Uterus (tissue), 4 donors: ENCODE data around the gene PARP1. TPM values are rescaled to one million over a fixed set of nuclear protein-coding genes. Genes with fewer than 3 reads are reported as not detected.

Experiments used
- DNase-seq, 2 donors: peaks; one replicate each; pipeline ENCODE4 v3.0.0-alpha.2; 2019 to 2020
- H3K27ac ChIP-seq, 2 donors: fragments of 200-600 bp; sonication (generic); 1 replicate in 1 of 2; 2 replicates in 1 of 2; pipeline ENCODE4 v1.5.1; 2016 to 2018
- H3K27me3 ChIP-seq, 2 donors: fragments of 200-600 bp; sonication (generic); one replicate each; pipeline ENCODE4 v1.5.1; 2018 to 2019; ENCODE audit warnings: control low read depth in 1 of 2
- H3K36me3 ChIP-seq, 2 donors: fragments of 200-600 bp; sonication (generic); one replicate each; pipeline ENCODE4 v1.5.1; 2019; ENCODE audit warnings: control low read depth in 1 of 2
- H3K4me1 ChIP-seq, 2 donors: fragments of 200-600 bp; sonication (generic); one replicate each; pipeline ENCODE4 v1.5.1; 2018 to 2019; ENCODE audit warnings: control low read depth in 1 of 2
- H3K4me3 ChIP-seq, 2 donors: fragments of 200-600 bp; sonication (generic); 1 replicate in 1 of 2; 2 replicates in 1 of 2; pipeline ENCODE4 v1.5.1; 2018 to 2019; ENCODE audit warnings: mild to moderate bottlenecking in 1 of 2
- H3K9me3 ChIP-seq, 2 donors: fragments of 200-600 bp; sonication (generic); one replicate each; pipeline ENCODE4 v1.5.1; 2019; ENCODE audit warnings: control low read depth in 1 of 2
- POLR2A ChIP-seq, 2 donors: fragments of 450-650 bp; IDR thresholded peaks; one replicate each; pipeline ENCODE4 v1.6.1; 2016; ENCODE audit warnings: antibody characterized with exemption in 2 of 2, mild to moderate bottlenecking in 1 of 2, moderate library complexity in 1 of 2
- intact Hi-C: fragments of 100-400 bp; cut with DNase I; formaldehyde crosslinking; loops from one replicate; pipeline ENCODE4 v1.15.1; 2023; ENCODE audit warnings: low total_unique reads
- total RNA-seq, 4 donors: library from RNA; depleted of rRNA in 3 of 4; stranded (reverse); fragments of >200 nt in 3 of 4; gene quantifications; one replicate each; pipeline versions ENCODE4 v1.1.0 to v1.2.4, GENCODE V29; 2014 to 2023
- TF ChIP-seq, protein P1 (sequence below), 4 experiments: fragments of 200-600 bp in 2 of 4; fragments of 450-650 bp in 2 of 4; sonication (generic) in 2 of 4; IDR thresholded peaks; one replicate each; pipeline ENCODE4 v1.5.1; 2016 to 2019; ENCODE audit warnings: antibody characterized with exemption in 4 of 4, mild to moderate bottlenecking in 2 of 4, moderate library complexity in 1 of 4
- donor health status: DM: yes; HTN: yes; CAD: no.

Gene PARP1
- total RNA-seq, 4 donors from 2014 or later: 17.1 to 147 (median 33.8) TPM

DNA sequence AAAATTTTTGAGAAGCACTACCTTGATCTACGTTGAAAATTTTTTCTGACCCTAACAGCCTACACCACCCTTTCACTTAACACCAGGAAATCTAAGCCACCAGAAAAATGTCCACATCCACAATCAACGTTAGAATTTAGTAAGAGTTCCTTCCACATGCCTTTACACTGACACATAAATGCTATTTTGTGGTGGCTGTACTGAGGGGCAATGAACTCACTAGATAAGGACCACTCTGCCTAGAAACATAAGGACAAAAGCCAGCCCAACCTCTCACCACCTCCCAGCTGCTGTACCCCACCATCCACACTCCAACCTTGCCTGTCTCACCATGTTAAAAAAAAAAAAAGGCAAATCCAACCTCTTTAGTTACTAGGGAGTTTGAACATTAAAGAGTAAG is 29.8 kb downstream of the PARP1 start:
- intact Hi-C loops: no loop called here
- Histone ChIP-seq H3K4me1 (no peaks in the 10 kb centered on the region), H3K36me3 (no peaks in the 10 kb centered on the region), H3K9me3 (no peaks in the 10 kb centered on the region), H3K27me3 (no peaks in the 10 kb centered on the region), H3K4me3 (no peak overlapping the region), H3K27ac (no peak overlapping the region)
- DNase-seq: no peak
- no peak for TF ChIP-seq POLR2A (IDR thresholded peaks at IDR 0.05)
- TF ChIP-seq, protein P1, sequence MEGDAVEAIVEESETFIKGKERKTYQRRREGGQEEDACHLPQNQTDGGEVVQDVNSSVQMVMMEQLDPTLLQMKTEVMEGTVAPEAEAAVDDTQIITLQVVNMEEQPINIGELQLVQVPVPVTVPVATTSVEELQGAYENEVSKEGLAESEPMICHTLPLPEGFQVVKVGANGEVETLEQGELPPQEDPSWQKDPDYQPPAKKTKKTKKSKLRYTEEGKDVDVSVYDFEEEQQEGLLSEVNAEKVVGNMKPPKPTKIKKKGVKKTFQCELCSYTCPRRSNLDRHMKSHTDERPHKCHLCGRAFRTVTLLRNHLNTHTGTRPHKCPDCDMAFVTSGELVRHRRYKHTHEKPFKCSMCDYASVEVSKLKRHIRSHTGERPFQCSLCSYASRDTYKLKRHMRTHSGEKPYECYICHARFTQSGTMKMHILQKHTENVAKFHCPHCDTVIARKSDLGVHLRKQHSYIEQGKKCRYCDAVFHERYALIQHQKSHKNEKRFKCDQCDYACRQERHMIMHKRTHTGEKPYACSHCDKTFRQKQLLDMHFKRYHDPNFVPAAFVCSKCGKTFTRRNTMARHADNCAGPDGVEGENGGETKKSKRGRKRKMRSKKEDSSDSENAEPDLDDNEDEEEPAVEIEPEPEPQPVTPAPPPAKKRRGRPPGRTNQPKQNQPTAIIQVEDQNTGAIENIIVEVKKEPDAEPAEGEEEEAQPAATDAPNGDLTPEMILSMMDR (IDR thresholded peaks at IDR 0.05): no peak

DNA sequence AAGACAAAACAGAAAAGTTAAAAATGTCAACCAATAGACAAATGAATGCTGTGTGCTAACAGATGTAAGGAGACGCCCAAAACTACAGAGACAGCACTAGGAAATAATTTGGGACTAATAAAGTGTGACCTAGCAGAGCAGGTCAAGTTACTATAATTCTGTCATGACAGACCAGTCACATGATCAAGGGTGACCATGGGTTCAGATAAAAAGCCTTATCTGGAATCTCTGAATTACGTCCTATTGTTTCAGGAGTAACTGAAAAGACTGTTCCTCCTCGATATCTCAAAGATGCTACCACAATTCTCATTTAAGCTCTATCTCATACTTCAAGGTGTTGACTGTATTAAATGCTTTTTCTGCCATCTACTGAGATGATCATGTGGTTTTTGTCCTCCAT is 31.6 kb downstream of the PARP1 start:
- DNase-seq: no peak
- Histone ChIP-seq H3K4me1 (no peaks in the 10 kb centered on the region), H3K27ac (no peak overlapping the region), H3K27me3 (no peaks in the 10 kb centered on the region), H3K4me3 (no peak overlapping the region), H3K9me3 (no peaks in the 10 kb centered on the region), H3K36me3 (no peaks in the 10 kb centered on the region)
- intact Hi-C loops: no loop called here
- TF ChIP-seq POLR2A (IDR thresholded peaks at IDR 0.05): no peak
- TF ChIP-seq, protein P1 (IDR thresholded peaks at IDR 0.05): no peak

DNA sequence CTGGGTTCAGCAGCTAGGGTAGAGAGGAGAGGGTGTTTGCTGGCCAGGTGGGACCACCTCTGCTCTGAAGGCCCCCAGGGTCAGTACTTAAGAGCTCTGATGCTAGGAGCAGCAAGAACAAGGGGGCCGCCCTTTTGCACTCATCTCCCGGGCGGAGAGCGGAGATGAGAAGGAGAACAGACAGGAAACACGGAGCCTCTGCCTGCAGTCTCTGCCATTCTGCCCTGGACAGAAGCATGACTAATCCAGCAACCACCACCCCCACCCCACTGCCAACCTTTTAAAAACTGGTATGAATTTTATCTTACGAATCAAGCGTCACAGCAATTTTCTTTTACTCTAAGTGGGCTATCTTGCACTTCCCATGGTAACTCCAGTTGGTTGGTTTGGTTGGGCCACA is 34.5 kb downstream of the PARP1 start:
- Histone ChIP-seq H3K27me3 (no peaks in the 10 kb centered on the region), H3K4me3 (no peak overlapping the region), H3K9me3 (no peaks in the 10 kb centered on the region), H3K4me1 (no peaks in the 10 kb centered on the region), H3K27ac (no peak overlapping the region), H3K36me3 (no peaks in the 10 kb centered on the region)
- TF ChIP-seq, protein P1 (IDR thresholded peaks at IDR 0.05): no peak
- no peak for TF ChIP-seq POLR2A (IDR thresholded peaks at IDR 0.05)
- DNase-seq: no peak
- intact Hi-C loops: no loop called here

DNA sequence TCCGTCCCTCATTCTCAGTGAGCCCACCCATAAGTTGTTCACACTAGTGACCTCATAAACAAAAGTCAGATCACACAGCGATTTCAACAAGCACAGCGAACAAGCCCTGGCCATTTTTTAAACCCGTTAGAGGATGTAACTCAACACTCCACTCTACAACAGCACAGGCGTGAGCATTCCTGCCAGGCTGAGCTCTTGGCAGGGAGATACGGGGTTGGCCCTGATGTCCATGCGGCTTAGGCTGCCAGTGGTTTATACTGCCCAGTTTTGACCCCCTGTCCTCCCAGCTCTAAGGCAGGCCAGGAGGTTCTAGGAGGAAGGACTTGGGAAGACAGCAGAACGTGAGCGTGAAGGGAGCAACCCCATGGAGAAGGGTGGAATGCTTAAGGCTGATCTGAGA is 35.0 kb downstream of the PARP1 start:
- intact Hi-C loops: no loop called here
- Histone ChIP-seq H3K4me1 (no peaks in the 10 kb centered on the region), H3K4me3 (no peak overlapping the region), H3K27ac (no peak overlapping the region), H3K36me3 (no peaks in the 10 kb centered on the region), H3K9me3 (no peaks in the 10 kb centered on the region), H3K27me3 (no peaks in the 10 kb centered on the region)
- no peak for TF ChIP-seq POLR2A (IDR thresholded peaks at IDR 0.05)
- TF ChIP-seq, protein P1 (IDR thresholded peaks at IDR 0.05): no peak
- no peak for DNase-seq

DNA sequence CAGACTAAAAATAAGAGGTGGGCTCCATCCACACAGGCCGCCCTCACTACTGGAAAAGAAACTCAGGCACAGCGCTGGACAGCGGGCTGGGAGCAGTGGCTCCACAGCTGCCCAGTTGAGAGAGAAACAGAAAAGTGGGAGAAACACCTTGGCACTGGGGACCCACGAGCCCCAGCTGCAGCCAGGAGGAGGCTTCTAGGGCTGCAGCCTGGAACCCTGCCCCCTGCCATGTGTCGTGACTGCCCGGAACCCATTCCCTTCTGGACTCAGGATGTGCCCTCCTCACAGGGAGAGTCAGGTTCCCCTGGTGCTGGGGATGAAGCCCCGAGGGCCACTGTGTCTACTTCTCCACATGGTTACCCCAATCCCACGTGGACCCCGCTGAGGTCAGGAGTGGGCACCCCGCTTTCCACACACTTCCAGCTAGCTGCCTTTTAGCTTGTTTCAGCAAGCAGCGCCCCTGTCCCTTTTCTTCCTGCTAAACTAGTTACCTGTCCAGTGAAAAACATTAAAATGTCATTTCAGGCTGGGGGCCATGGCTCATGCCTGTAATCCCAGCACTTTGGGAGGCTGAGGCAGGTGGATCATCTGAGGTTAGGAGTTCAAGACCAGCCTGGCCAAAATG is 35.9 kb downstream of the PARP1 start:
- TF ChIP-seq POLR2A (IDR thresholded peaks at IDR 0.05): no peak
- TF ChIP-seq, protein P1 (IDR thresholded peaks at IDR 0.05): no peak
- Histone ChIP-seq H3K4me3 (no peak overlapping the region), H3K36me3 (no peaks in the 10 kb centered on the region), H3K9me3 (no peaks in the 10 kb centered on the region), H3K27me3 (no peaks in the 10 kb centered on the region), H3K27ac (no peak overlapping the region), H3K4me1 (no peaks in the 10 kb centered on the region)
- no peak for DNase-seq
- intact Hi-C loops: no loop called here
